Breast epithelium (tissue), 3 donors: ENCODE results near the gene RECQL5.

Experiments
- POLR2A ChIP-seq: fragments of 450-650 bp; IDR thresholded peaks from one replicate; pipeline ENCODE4 v1.6.1; 2016; ENCODE audit warnings: antibody characterized with exemption, mild to moderate bottlenecking, moderate library complexity
- TF ChIP-seq, protein P1 (sequence below), 3 donors: fragments of 450-650 bp; IDR thresholded peaks; one replicate each; pipeline ENCODE4 v1.5.1; 2016 to 2017; ENCODE audit warnings: antibody characterized with exemption in 3 of 3, mild to moderate bottlenecking in 3 of 3, moderate library complexity in 3 of 3

DNA sequence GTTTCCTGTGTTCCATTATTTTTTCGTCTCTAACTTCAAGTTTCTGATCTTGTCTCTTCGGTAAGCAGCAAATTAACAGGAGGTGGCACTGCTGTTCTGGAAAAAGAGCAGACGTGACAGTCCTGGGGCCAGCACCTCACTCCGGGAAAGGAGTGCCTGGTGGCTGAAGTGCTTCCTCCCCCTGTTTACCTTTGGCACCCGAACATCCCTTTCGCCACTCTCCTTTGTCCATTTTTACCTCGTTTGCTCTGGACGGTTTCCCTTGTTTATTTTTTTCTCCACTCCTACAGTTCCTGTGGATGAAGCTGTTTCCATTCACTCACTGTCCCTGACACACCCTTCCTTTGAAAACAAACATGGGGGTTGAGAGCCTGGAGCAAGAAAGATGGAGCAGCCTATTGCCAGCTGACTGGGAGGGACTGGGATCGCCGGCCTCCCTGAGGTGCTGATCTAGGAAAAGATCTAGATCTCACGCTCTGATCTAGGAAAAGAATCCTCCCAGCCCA is 12.8 kb upstream of the RECQL5 start:
- TF ChIP-seq, protein P1, sequence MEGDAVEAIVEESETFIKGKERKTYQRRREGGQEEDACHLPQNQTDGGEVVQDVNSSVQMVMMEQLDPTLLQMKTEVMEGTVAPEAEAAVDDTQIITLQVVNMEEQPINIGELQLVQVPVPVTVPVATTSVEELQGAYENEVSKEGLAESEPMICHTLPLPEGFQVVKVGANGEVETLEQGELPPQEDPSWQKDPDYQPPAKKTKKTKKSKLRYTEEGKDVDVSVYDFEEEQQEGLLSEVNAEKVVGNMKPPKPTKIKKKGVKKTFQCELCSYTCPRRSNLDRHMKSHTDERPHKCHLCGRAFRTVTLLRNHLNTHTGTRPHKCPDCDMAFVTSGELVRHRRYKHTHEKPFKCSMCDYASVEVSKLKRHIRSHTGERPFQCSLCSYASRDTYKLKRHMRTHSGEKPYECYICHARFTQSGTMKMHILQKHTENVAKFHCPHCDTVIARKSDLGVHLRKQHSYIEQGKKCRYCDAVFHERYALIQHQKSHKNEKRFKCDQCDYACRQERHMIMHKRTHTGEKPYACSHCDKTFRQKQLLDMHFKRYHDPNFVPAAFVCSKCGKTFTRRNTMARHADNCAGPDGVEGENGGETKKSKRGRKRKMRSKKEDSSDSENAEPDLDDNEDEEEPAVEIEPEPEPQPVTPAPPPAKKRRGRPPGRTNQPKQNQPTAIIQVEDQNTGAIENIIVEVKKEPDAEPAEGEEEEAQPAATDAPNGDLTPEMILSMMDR (IDR thresholded peaks at IDR 0.05) = peak in 2 of 3 donors; percentile 51 to 75
- TF ChIP-seq POLR2A = no peak
